ENCODE results near the gene C6orf58. TPM values are rescaled to one million over a fixed set of nuclear protein-coding genes. Genes with fewer than 3 reads are reported as not detected.

C6orf58 gene
- polyA plus RNA-seq, 1 donor (not counting 4 experiments of a cell fraction or from before 2014, with no cell fraction given) = not detected

DNA sequence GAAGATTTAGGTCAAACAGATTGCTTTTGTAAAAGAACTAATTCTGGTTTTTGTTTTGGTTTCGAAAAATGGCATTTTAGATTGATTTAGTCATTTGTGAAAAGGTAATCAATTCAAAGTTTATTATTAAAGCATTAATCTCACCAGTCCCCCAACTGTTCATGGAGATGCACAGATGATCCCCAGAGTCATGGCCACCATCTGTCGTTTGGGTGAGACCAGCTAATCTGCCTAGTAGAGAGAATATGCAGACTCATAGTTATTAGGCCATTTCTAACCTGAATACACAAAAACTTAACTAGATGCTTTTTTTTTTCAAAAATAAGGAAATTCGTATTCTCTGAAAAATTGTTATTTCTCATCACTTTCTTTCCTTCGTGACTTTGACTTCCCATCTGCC lies 58.1 kb downstream of the C6orf58 start:
- no peaks in the 10 kb centered on the region for H4K20me1 ChIP-seq (ENCODE audit: control insufficient read depth, extremely low read depth, insufficient read depth, low read length)
- DNase-seq (ENCODE audit: low read depth, low spot score) (no peak), FAIRE-seq (no peak)
- TF ChIP-seq EZH2 (IDR thresholded peaks at IDR 0.05; ENCODE audit: low read length) = no peak
- TF ChIP-seq, protein P1, sequence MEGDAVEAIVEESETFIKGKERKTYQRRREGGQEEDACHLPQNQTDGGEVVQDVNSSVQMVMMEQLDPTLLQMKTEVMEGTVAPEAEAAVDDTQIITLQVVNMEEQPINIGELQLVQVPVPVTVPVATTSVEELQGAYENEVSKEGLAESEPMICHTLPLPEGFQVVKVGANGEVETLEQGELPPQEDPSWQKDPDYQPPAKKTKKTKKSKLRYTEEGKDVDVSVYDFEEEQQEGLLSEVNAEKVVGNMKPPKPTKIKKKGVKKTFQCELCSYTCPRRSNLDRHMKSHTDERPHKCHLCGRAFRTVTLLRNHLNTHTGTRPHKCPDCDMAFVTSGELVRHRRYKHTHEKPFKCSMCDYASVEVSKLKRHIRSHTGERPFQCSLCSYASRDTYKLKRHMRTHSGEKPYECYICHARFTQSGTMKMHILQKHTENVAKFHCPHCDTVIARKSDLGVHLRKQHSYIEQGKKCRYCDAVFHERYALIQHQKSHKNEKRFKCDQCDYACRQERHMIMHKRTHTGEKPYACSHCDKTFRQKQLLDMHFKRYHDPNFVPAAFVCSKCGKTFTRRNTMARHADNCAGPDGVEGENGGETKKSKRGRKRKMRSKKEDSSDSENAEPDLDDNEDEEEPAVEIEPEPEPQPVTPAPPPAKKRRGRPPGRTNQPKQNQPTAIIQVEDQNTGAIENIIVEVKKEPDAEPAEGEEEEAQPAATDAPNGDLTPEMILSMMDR (optimal IDR thresholded peaks at IDR 0.05 in 1 of 3, IDR thresholded peaks at IDR 0.05 in 1 of 3, conservative IDR thresholded peaks at IDR 0.05 in 1 of 3; ENCODE audit: extremely low read depth in 1 of 3, insufficient read depth in 2 of 3, low read length in 3 of 3) = no peak
- no peaks in the 10 kb centered on the region for H3K36me3 ChIP-seq (ENCODE audit: control insufficient read depth in 2 of 2, extremely low read depth in 1 of 2, insufficient read depth in 2 of 2, low read length in 2 of 2)
- dilution Hi-C loops (cut with MboI; ENCODE audit: extremely low pct_ligation_motif_present, low sequenced_read_pairs) = no loop called here
- H3K4me1 ChIP-seq (ENCODE audit: control insufficient read depth, extremely low read depth, insufficient read depth, low read length) = no peaks in the 10 kb centered on the region
- H3K27me3 ChIP-seq (ENCODE audit: control insufficient read depth, extremely low read depth, insufficient read depth, low read length) = peaks cover 3% of the 10 kb centered on the region
- no peak overlapping the region for H3K4me2 ChIP-seq (ENCODE audit: control insufficient read depth, extremely low read depth, insufficient read depth, low read depth, low read length)
- no peak overlapping the region for H2AFZ ChIP-seq (ENCODE audit: control insufficient read depth, low read length)
- no peaks in the 10 kb centered on the region for H3K9me3 ChIP-seq (ENCODE audit: control insufficient read depth, low read depth, low read length)
- H3K79me2 ChIP-seq (ENCODE audit: control insufficient read depth, insufficient read depth, low read length) = no peaks in the 10 kb centered on the region
- no peak overlapping the region for H3K27ac ChIP-seq (ENCODE audit: control insufficient read depth, insufficient read depth, low read length)
- no peaks in the 10 kb centered on the region for H3K9me1 ChIP-seq (ENCODE audit: control insufficient read depth, extremely low read depth, insufficient read depth, low read length)
- no peak overlapping the region for H3K9ac ChIP-seq (ENCODE audit: control insufficient read depth, extremely low read depth, insufficient read depth, low read length)
- H3K4me3 ChIP-seq (ENCODE audit: control insufficient read depth in 2 of 3, extremely low read depth in 1 of 3, insufficient read depth in 2 of 3, low read depth in 1 of 3, low read length in 3 of 3) = no peak overlapping the region

DNA sequence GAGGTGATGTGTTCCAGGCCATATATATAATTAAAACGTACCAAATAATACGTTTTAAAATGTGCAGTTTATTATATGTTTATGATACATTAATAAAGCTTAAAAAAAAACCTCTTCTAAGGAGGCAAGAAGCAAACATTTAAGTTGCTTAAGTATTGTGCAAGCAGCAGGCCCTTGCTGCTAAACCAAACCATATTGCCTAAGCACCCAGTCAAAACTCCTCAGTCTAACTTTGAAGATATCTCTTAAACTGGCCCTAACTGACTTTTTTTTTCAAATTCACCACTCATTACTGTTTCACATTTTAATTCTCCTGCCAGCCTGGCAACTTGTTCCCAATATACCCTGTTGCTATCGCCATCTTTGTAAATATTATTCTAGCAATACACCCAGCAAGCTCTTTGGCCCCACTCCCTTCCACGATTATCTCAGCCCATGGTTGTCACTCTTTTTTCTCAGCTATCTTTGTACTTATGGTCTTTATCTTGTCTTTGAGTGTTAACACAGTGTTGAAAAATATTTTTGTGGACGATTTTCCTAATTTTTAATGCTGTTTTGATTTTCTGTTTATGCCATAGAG lies 60.9 kb downstream of the C6orf58 start:
- FAIRE-seq = no peak
- H3K27ac ChIP-seq (ENCODE audit: control insufficient read depth, insufficient read depth, low read length) = no peak overlapping the region
- H3K27me3 ChIP-seq (ENCODE audit: control insufficient read depth, extremely low read depth, insufficient read depth, low read length) = peaks cover 9% of the 10 kb centered on the region
- H2AFZ ChIP-seq (ENCODE audit: control insufficient read depth, low read length) = no peak overlapping the region
- no peaks in the 10 kb centered on the region for H3K4me1 ChIP-seq (ENCODE audit: control insufficient read depth, extremely low read depth, insufficient read depth, low read length)
- no peak overlapping the region for H3K9ac ChIP-seq (ENCODE audit: control insufficient read depth, extremely low read depth, insufficient read depth, low read length)
- no peaks in the 10 kb centered on the region for H3K36me3 ChIP-seq (ENCODE audit: control insufficient read depth in 2 of 2, extremely low read depth in 1 of 2, insufficient read depth in 2 of 2, low read length in 2 of 2)
- no peaks in the 10 kb centered on the region for H3K9me3 ChIP-seq (ENCODE audit: control insufficient read depth, low read depth, low read length)
- TF ChIP-seq, protein P1 (optimal IDR thresholded peaks at IDR 0.05 in 1 of 3, IDR thresholded peaks at IDR 0.05 in 1 of 3, conservative IDR thresholded peaks at IDR 0.05 in 1 of 3; ENCODE audit: extremely low read depth in 1 of 3, insufficient read depth in 2 of 3, low read length in 3 of 3) = no peak
- TF ChIP-seq EZH2 (IDR thresholded peaks at IDR 0.05; ENCODE audit: low read length) = no peak
- H3K4me3 ChIP-seq (ENCODE audit: control insufficient read depth in 2 of 3, extremely low read depth in 1 of 3, insufficient read depth in 2 of 3, low read depth in 1 of 3, low read length in 3 of 3) = no peak overlapping the region
- no peaks in the 10 kb centered on the region for H3K9me1 ChIP-seq (ENCODE audit: control insufficient read depth, extremely low read depth, insufficient read depth, low read length)
- no peaks in the 10 kb centered on the region for H3K79me2 ChIP-seq (ENCODE audit: control insufficient read depth, insufficient read depth, low read length)
- H3K4me2 ChIP-seq (ENCODE audit: control insufficient read depth, extremely low read depth, insufficient read depth, low read depth, low read length) = no peak overlapping the region
- dilution Hi-C loops (cut with MboI; ENCODE audit: extremely low pct_ligation_motif_present, low sequenced_read_pairs) = no loop called here
- no peaks in the 10 kb centered on the region for H4K20me1 ChIP-seq (ENCODE audit: control insufficient read depth, extremely low read depth, insufficient read depth, low read length)
- no peak for DNase-seq (ENCODE audit: low read depth, low spot score)

Other genes with a start within 250 kb of the C6orf58 start
- 28.0 to 56.9 TPM (median 46.2 TPM) in 3 replicates for gene ECHDC1, start 233.6 kb upstream of the C6orf58 start, polyA plus RNA-seq
- 0.05 to 0.12 TPM in 2 of 3 replicates, not detected in the other for gene KIAA0408, start 117.8 kb upstream of the C6orf58 start, polyA plus RNA-seq